PC-9 (cell line): ENCODE results near the gene RNLS.

Experiments used
- CTCF ChIP-seq: fragments of 200-600 bp; sonication (generic); conservative IDR thresholded peaks from 2 replicates; pipeline ENCODE4 v1.6.1; 2017; ENCODE audit warnings: mixed run types, antibody characterized with exemption, mild to moderate bottlenecking, moderate library complexity
- EZH2 ChIP-seq: fragments of 200-600 bp; sonication (generic); IDR thresholded peaks from 2 replicates; pipeline ENCODE4 v1.8.0; 2017; ENCODE audit warnings: antibody characterized with exemption, low read depth

GRCh38 chr10:88474884-88475844, 108.0 kb downstream of the RNLS start:
- TF ChIP-seq CTCF (no peak), EZH2 (no peak)
